Naive thymus-derived CD8-positive, alpha-beta T cell (primary cell): ENCODE measurements around the gene UIMC1. TPM values are rescaled to one million over a fixed set of nuclear protein-coding genes. Genes with fewer than 3 reads are reported as not detected.
A peak's percentile ranks its signal among the peaks of the same experiment; 100 is the strongest.
"Not testable (repeated sequence)": the region's sequence is repeated elsewhere in the genome, so short reads cannot be mapped to it uniquely, and the experiment has no call there.

Experiments used
- ATAC-seq, 2 donors: fragments of 150-1000 bp; cut with Tn5 transposase in 1 of 2; sonication (Bioruptor Pico), chemical (Tn5 transposase) in 1 of 2; 1 replicate in 1 of 2; 2 replicates in 1 of 2; pipeline ENCODE4 v1.10.0; 2021; ENCODE audit warnings: mild to moderate bottlenecking in 2 of 2, moderate library complexity in 2 of 2
- POLR2A ChIA-PET: fragments of 350-600 bp; sonication (Branson Sonifier 250); formaldehyde crosslinking; loops from one replicate; lab custom pipeline; 2021; ENCODE audit warnings: antibody characterized with exemption; lab: Charles Lee
- DNase-seq, 10 donors: peaks; one replicate each; pipeline versions ENCODE4 v3.0.0 to v3.0.0-alpha.2; 2020 to 2022
- H3K27ac Mint-ChIP-seq, 10 donors: one replicate each; pipeline ENCODE4 v1.8.0; 2020 to 2022; ENCODE audit warnings: mild to moderate bottlenecking in 10 of 10, mixed read lengths in 10 of 10, moderate library complexity in 4 of 10, inconsistent platforms in 1 of 10
- H3K27me3 Mint-ChIP-seq, 5 donors: one replicate each; pipeline ENCODE4 v1.8.0; 2021 to 2022; ENCODE audit warnings: mixed read lengths in 5 of 5
- H3K36me3 Mint-ChIP-seq, 3 donors: one replicate each; pipeline ENCODE4 v1.8.0; 2020 to 2022; ENCODE audit warnings: mixed read lengths in 3 of 3, mild to moderate bottlenecking in 2 of 3, inconsistent platforms in 1 of 3
- H3K4me1 Mint-ChIP-seq, 4 donors: one replicate each; pipeline ENCODE4 v1.8.0; 2021 to 2022; ENCODE audit warnings: mixed read lengths in 4 of 4
- H3K4me3 Mint-ChIP-seq, 10 donors: one replicate each; pipeline ENCODE4 v1.8.0; 2020 to 2022; ENCODE audit warnings: mild to moderate bottlenecking in 10 of 10, mixed read lengths in 10 of 10, moderate library complexity in 6 of 10, inconsistent platforms in 1 of 10
- H3K9me3 Mint-ChIP-seq, 9 donors: one replicate each; pipeline ENCODE4 v1.8.0; 2020 to 2022; ENCODE audit warnings: mixed read lengths in 9 of 9, mild to moderate bottlenecking in 3 of 9, inconsistent platforms in 1 of 9, moderate library complexity in 1 of 9
- polyA plus RNA-seq, 3 donors: library from polyadenylated mRNA; unstranded; fragments of 300-500 nt; fragmentation: Illumina TruSeq; gene quantifications; one replicate each; pipeline ENCODE4 v1.2.3, GENCODE V29; 2021
- total RNA-seq, 8 experiments: library from RNA in 2 of 8; stranded (reverse) in 2 of 8; gene quantifications; one replicate each; pipeline ENCODE4 v1.2.3 and lab custom pipeline; 2021 to 2026

Gene UIMC1
- total and polyA plus RNA-seq, 5 experiments from 2014 or later = 15.4 to 70.0 (median 31.0) TPM

DNA sequence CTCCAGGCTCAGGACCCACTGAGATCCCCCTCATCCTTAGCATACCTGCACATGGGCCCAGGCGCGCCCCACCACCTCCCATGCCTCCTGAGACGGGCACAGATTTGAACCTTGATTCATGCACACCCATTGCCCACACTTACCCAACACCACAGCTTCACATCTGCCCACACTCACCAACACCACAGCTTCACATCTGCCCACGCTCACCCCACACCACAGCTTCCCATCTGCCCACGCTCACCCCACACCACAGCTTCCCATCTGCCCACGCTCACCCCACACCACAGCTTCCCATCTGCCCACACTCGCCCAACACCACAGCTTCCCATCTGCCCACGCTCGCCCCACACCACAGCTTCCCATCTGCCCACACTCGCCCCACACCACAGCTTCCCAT, 135.9 kb downstream of the UIMC1 start:
- H3K27ac Mint-ChIP-seq, H3K4me3 Mint-ChIP-seq, H3K9me3 Mint-ChIP-seq, POLR2A ChIA-PET, ATAC-seq, H3K36me3 Mint-ChIP-seq, DNase-seq: not testable (repeated sequence)
- Mint-ChIP-seq H3K27me3 (peaks cover 13 to 31% (median 21%) of the 10 kb centered on the region in 5 donors), H3K4me1 (peaks cover 9 to 17% (median 14%) of the 10 kb centered on the region in 4 donors)

- Mint-ChIP-seq H3K27ac (no peak overlapping the region), H3K27me3 (peaks cover 8 to 31% (median 21%) of the 10 kb centered on the region in 5 donors)
- no peak for ATAC-seq
Measured at GRCh38 chr5:176870110-176870591, 136.4 kb downstream of the UIMC1 start.

DNA sequence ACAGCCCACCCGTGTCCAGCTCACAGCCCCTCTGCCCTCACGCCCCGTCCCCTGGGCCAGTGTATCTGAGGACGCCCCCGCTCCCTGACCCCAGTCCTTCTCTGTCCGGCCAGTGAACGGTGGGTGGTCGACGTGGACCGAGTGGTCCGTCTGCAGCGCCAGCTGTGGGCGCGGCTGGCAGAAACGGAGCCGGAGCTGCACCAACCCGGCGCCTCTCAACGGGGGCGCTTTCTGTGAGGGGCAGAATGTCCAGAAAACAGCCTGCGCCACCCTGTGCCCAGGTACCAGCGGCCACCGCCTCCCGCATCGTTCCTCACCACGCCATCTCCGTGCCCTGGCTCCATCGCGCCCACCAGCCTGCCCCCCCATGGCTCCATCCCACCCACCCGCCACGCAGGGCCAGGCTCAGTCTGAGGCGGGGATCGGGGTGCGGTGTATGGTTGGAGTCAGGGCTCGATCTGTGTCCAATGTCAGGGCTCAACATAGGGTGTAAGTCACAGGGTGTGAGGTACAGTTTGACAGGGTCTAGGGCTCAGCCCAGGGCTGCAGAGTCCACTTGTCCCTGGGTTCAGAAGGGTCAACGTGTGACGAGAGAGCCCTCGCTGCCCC, 137.0 kb downstream of the UIMC1 start:
- POLR2A ChIA-PET = no interaction called here
- no peak overlapping the region for H3K4me3 Mint-ChIP-seq
- ATAC-seq = no peak
- H3K4me1 Mint-ChIP-seq = peaks cover 1 to 12% (median 10%) of the 10 kb centered on the region in 4 donors
- no peak for DNase-seq
- peaks cover 0 to 9% (median 0%) of the 10 kb centered on the region in 9 donors for H3K9me3 Mint-ChIP-seq
- peaks cover 5 to 27% (median 19%) of the 10 kb centered on the region in 5 donors for H3K27me3 Mint-ChIP-seq
- H3K36me3 Mint-ChIP-seq = no peaks in the 10 kb centered on the region
- no peak overlapping the region for H3K27ac Mint-ChIP-seq

More at GRCh38 chr5:176870110-176870591, 136.4 kb downstream of the UIMC1 start:
- H3K4me3 Mint-ChIP-seq = no peak overlapping the region
- no peaks in the 10 kb centered on the region for H3K36me3 Mint-ChIP-seq
- H3K9me3 Mint-ChIP-seq = peaks cover 0 to 9% (median 0%) of the 10 kb centered on the region in 9 donors
- peaks cover 4 to 12% (median 10%) of the 10 kb centered on the region in 4 donors for H3K4me1 Mint-ChIP-seq
- no peak for DNase-seq
- POLR2A ChIA-PET = no interaction called here

- DNase-seq = no peak
- Mint-ChIP-seq H3K27me3 (peaks cover 5 to 33% (median 21%) of the 10 kb centered on the region in 5 donors), H3K9me3 (peaks cover 0 to 7% (median 0%) of the 10 kb centered on the region in 9 donors), H3K4me1 (peaks cover 1 to 12% (median 9%) of the 10 kb centered on the region in 4 donors), H3K27ac (peak overlapping the region in 1 of 10 donors; percentile 57), H3K36me3 (no peaks in the 10 kb centered on the region), H3K4me3 (no peak overlapping the region)
- ATAC-seq = no peak
- POLR2A ChIA-PET = no interaction called here
Measured at GRCh38 chr5:176868731-176869130, 137.8 kb downstream of the UIMC1 start.

DNA sequence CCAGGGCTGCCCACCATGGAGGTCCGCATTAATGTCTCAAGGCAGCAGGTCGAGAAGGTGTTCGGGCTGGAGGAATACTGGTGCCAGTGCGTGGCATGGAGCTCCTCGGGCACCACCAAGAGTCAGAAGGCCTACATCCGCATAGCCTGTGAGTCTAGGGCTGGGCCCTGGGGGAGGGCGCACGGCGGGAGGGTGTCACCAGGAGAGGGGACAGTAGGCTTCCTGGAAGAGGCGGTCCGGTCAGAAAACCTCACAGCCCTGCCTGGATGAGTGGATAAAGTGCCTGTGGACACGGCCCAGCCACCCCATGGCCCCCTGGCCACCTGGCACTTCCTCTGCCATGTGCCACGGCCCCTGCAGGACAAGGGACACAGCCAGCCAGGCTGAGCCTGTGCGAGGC, 138.5 kb downstream of the UIMC1 start:
- POLR2A ChIA-PET = no interaction called here
- ATAC-seq = no peak
- no peak for DNase-seq
- Mint-ChIP-seq H3K4me1 (peaks cover under 1 to 9% (median 6%) of the 10 kb centered on the region in 4 donors), H3K4me3 (no peak overlapping the region), H3K36me3 (peaks cover 0 to 2% (median 0%) of the 10 kb centered on the region in 3 donors), H3K27me3 (peaks cover 7 to 38% (median 23%) of the 10 kb centered on the region in 5 donors), H3K9me3 (peaks cover 0 to 6% (median 0%) of the 10 kb centered on the region in 9 donors), H3K27ac (no peak overlapping the region)

DNA sequence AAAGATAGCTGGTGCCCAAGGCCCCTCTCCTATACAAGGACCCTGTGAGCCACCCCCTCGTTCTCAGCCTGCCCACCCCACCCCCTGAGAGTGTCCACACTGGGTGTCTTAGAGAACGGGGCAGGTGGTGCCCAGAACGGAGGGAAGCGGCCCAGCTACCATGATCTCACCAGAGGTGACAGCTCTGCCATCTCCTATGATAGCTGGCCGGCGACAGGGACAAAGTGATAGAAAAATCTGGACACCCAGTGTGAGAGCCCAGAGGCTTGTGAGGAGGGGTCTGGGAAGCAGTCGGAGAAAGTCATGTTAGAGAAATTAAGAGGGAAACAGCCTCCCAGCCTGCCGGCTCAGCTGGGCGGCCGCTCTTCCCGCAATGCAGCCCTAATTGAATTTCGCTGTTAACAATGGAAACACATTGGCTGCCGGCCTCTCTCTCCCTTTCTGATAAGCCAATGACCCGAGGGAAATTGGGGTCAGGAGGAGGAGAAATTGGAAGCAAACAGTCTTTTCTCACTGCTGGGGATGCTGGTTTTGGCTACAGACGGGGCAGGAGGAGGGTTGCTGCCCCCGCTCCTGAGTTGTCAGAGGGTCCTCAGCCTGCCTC, 139.8 kb downstream of the UIMC1 start:
- POLR2A ChIA-PET = no interaction called here
- no peak for DNase-seq

DNA sequence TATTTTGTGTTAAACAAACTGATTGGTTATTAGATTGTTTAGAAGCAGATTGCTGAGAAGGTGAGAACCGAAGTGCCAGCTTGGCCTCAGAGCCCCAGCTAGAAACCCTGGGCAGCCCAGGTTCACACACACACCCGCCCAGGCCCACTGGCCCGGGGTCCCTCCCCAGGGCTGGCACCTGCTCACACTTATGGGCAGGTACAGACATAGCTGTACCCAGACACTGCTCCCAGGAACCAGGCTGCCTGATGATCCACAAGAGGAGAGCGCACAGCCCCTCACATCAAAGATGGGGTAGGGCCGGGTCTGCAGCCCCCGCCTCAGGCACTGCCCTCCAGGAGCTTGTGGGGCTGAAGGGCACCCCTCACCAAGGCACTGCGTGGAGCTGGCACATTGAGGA, 140.6 kb downstream of the UIMC1 start:
- ATAC-seq (no peak), DNase-seq (no peak)
- peaks cover 0 to 2% (median 0%) of the 10 kb centered on the region in 3 donors for H3K36me3 Mint-ChIP-seq
- peaks cover 0 to 7% (median 2%) of the 10 kb centered on the region in 4 donors for H3K4me1 Mint-ChIP-seq
- peak overlapping the region in 1 of 10 donors; percentile 18 for H3K27ac Mint-ChIP-seq
- POLR2A ChIA-PET = no interaction called here
- H3K4me3 Mint-ChIP-seq = no peak overlapping the region
- H3K27me3 Mint-ChIP-seq = peaks cover 9 to 54% (median 34%) of the 10 kb centered on the region in 5 donors
- peaks cover 0 to 2% (median 0%) of the 10 kb centered on the region in 9 donors for H3K9me3 Mint-ChIP-seq

More for the DNA sequence above, 139.8 kb downstream of the UIMC1 start:
- no peak for ATAC-seq
- Mint-ChIP-seq H3K9me3 (peaks cover 0 to 2% (median 0%) of the 10 kb centered on the region in 9 donors), H3K4me1 (peaks cover 0 to 7% (median 2%) of the 10 kb centered on the region in 4 donors), H3K27me3 (peaks cover 9 to 49% (median 31%) of the 10 kb centered on the region in 5 donors), H3K36me3 (peaks cover 0 to 2% (median 0%) of the 10 kb centered on the region in 3 donors), H3K4me3 (no peak overlapping the region), H3K27ac (no peak overlapping the region)

DNA sequence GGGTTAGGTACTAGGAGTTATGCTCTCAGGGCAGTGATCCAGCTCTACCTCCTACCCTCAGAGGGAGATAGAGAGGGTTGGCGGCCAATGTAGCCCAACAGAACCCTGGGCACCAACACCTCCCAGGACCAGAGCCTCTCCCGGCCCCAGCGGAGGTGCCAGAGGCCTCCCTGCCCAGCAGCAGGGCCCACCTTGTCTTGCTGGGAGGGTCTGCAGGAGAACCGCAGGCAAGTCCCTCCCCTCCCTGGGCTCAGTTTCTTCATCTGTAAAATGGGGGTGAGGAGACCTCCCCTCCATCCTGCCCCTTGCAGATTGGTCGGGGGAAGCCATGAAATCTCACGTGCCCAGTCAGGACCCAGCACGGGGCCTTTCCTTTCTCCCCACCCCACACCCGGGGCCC, 141.8 kb downstream of the UIMC1 start:
- Mint-ChIP-seq H3K4me1 (peaks cover 0 to 2% (median 0%) of the 10 kb centered on the region in 4 donors), H3K9me3 (no peaks in the 10 kb centered on the region), H3K4me3 (no peak overlapping the region), H3K27ac (no peak overlapping the region), H3K27me3 (peaks cover 11 to 64% (median 42%) of the 10 kb centered on the region in 5 donors), H3K36me3 (peaks cover 0 to 2% (median 0%) of the 10 kb centered on the region in 3 donors)
- DNase-seq (no peak), ATAC-seq (no peak)
- POLR2A ChIA-PET = no interaction called here

DNA sequence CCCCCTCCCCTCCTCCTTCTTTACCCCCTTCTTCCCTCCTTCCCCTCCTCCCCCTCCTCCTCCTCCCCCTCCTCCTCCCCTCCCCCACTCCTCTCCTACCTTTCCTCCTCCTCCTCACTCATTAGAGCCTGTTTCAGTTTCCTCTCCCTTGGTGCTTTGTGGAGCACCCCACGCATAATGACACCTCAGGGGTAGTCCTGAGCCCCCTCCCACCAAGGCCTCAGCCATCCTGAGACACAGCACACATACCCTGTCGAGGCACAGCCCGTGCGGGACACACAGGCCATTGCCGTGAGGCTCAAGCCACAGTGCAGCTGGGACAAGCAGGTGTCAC, 142.8 kb downstream of the UIMC1 start:
- peaks cover 11 to 65% (median 42%) of the 10 kb centered on the region in 5 donors for H3K27me3 Mint-ChIP-seq

DNA sequence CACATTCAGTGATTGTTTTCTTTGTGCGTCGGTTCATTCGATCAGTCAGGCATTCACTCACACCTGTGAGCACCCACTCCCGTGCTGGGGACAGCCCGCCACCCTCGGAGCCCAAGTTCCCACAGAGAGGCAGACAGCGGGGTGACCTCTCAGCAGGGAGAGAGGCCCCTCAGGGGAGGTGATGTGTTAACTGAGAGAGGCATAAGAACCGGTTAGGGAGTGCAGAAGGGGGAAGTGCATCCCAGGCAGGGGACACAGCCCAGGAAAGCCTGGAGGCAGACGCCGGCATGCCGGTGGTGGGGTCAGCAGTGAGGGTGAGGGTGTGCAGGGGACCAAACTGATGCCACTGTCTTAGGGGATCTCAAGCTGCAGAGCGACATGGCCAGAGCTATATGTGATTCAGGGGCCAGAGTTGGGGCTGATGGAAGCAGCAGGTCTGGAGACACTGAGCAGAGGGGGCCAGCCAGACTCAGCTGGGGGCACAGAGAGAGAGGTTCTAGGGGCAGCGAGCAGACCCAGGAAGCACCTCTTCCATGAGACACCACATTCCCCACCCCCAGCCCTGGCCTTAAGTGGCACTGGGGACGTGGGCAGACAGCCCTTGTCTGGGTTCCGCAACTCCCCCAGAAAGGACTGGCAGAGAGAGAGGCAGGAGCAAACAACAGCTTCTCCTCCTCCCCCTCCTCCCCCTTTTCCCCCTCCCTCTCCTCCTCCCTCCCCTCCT, 143.4 kb downstream of the UIMC1 start:
- Mint-ChIP-seq H3K27me3 (peaks cover 13 to 70% (median 45%) of the 10 kb centered on the region in 5 donors), H3K36me3 (peaks cover 0 to 2% (median 0%) of the 10 kb centered on the region in 3 donors), H3K4me3 (no peak overlapping the region), H3K27ac (peak overlapping the region in 1 of 10 donors; percentile 42), H3K4me1 (peaks cover 0 to 2% (median 0%) of the 10 kb centered on the region in 4 donors), H3K9me3 (no peaks in the 10 kb centered on the region)
- DNase-seq (no peak), ATAC-seq (no peak)
- POLR2A ChIA-PET = interaction anchor here (0.6 kb wide), 1 partner anchor 1398 kb away, joined by 4 read pairs; no protein-coding TSS in a partner anchor

More for the DNA sequence above, 142.8 kb downstream of the UIMC1 start:
- H3K27ac Mint-ChIP-seq = no peak overlapping the region
- no peak for ATAC-seq
- no peak overlapping the region for H3K4me3 Mint-ChIP-seq
- peaks cover 0 to 2% (median 0%) of the 10 kb centered on the region in 3 donors for H3K36me3 Mint-ChIP-seq
- DNase-seq = no peak
- H3K4me1 Mint-ChIP-seq = peaks cover 0 to 2% (median 0%) of the 10 kb centered on the region in 4 donors
- POLR2A ChIA-PET = no interaction called here
- H3K9me3 Mint-ChIP-seq = no peaks in the 10 kb centered on the region

GRCh38 chr5:176862330-176862995, 144.1 kb downstream of the UIMC1 start:
- DNase-seq = no peak
- Mint-ChIP-seq H3K36me3 (peaks cover 0 to 2% (median 0%) of the 10 kb centered on the region in 3 donors), H3K9me3 (no peaks in the 10 kb centered on the region), H3K27me3 (peaks cover 13 to 75% (median 51%) of the 10 kb centered on the region in 5 donors), H3K4me1 (peaks cover 0 to 2% (median 0%) of the 10 kb centered on the region in 4 donors), H3K27ac (peak overlapping the region in 1 of 10 donors; percentile 42), H3K4me3 (no peak overlapping the region)
- POLR2A ChIA-PET = interaction anchor here (0.6 kb wide), 1 partner anchor 1398 kb away, joined by 4 read pairs; no protein-coding TSS in a partner anchor
- no peak for ATAC-seq

DNA sequence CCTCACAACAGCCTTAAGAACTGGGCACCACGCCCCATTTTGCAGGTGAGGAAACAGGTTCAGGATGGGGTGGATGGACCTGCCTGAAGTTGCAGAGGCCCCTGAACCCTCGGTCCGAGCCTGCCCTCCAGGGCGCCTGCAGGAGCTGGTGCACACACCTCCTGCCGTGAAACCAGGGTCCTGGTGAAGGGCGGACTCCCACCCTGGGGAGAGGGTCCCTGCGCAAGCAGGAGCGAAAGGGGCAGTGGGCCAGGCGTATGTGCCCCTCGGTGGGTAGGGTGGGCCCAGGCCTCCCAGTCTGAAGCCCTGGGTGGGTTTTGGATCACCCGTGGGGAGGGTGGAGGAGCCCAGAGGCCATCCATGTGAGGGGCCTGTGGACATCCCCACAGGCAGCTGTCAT, 145.3 kb downstream of the UIMC1 start:
- Mint-ChIP-seq H3K9me3 (no peaks in the 10 kb centered on the region), H3K27ac (no peak overlapping the region), H3K27me3 (peaks cover 12 to 80% (median 53%) of the 10 kb centered on the region in 5 donors), H3K36me3 (peaks cover 0 to 2% (median 0%) of the 10 kb centered on the region in 3 donors), H3K4me3 (no peak overlapping the region), H3K4me1 (peaks cover 0 to 3% (median 0%) of the 10 kb centered on the region in 4 donors)
- no peak for ATAC-seq
- DNase-seq = no peak
- POLR2A ChIA-PET = no interaction called here
